SK-N-SH (cell line): Measurements from ENCODE around the gene OR52L1. TPM values are rescaled to one million over a fixed set of nuclear protein-coding genes. Genes with fewer than 3 reads are reported as not detected.

Experiments used
- CTCF ChIA-PET: fragments of 300-600, 350-600 bp; formaldehyde crosslinking; extraction: SDS; loops from one replicate; lab custom pipeline; 2021; lab: Yijun Ruan, JAX
- POLR2A ChIA-PET: fragments of 350-600 bp; sonication (Branson Sonifier 250); formaldehyde crosslinking; extraction: SDS; loops from one replicate; lab custom pipeline; 2020; ENCODE audit warnings: antibody characterized with exemption, inconsistent platforms; lab: Yijun Ruan, JAX
- DNase-seq: peaks from one replicate; pipeline ENCODE4 v3.0.0; 2012
- H2AFZ ChIP-seq: fragments of 200-600 bp; sonication (generic); 2 replicates; pipeline ENCODE4 v1.8.1; 2016; ENCODE audit warnings: antibody characterized with exemption, mild to moderate bottlenecking, low read depth
- H3F3A ChIP-seq: fragments of 200-600 bp; sonication (generic); replicated peaks from 2 replicates; pipeline ENCODE3; 2016; ENCODE audit warnings: antibody characterized with exemption, mild to moderate bottlenecking; ENCODE audit not compliant: insufficient read depth
- H3K27ac ChIP-seq, 2 experiments: fragments of 200-500 bp in 1 of 2; fragments of 200-600 bp in 1 of 2; sonication (Bioruptor generic) in 1 of 2; sonication (generic), shearing (Covaris generic) in 1 of 2; 2 replicates each; pipeline versions ENCODE4 v1.5.1 to v1.6.1; 2014 to 2016; ENCODE audit warnings: low read depth in 2 of 2, inconsistent platforms in 1 of 2, low read length in 1 of 2, mild to moderate bottlenecking in 1 of 2, mixed read lengths in 1 of 2
- H3K27me3 ChIP-seq: fragments of 200-600 bp; sonication (generic), shearing (Covaris generic); 2 replicates; pipeline ENCODE4 v1.6.1; 2016; ENCODE audit warnings: mixed run types; ENCODE audit not compliant: insufficient read depth
- H3K36me3 ChIP-seq, 2 experiments: fragments of 200-500 bp in 1 of 2; fragments of 200-600 bp in 1 of 2; sonication (Bioruptor generic) in 1 of 2; sonication (generic) in 1 of 2; replicated peaks in 1 of 2; 2 replicates each; pipeline versions ENCODE3 to v1.5.1; 2014 to 2016; ENCODE audit warnings: low read length in 1 of 2, mild to moderate bottlenecking in 1 of 2; ENCODE audit not compliant: insufficient read depth in 2 of 2, control insufficient read depth in 1 of 2
- H3K4me1 ChIP-seq, 2 experiments: fragments of 200-500 bp in 1 of 2; fragments of 200-600 bp in 1 of 2; sonication (Bioruptor generic) in 1 of 2; sonication (generic), shearing (Covaris generic) in 1 of 2; 2 replicates each; pipeline versions ENCODE4 v1.5.1 to v1.6.1; 2014 to 2016; ENCODE audit warnings: low read depth in 1 of 2, low read length in 1 of 2, mixed run types in 1 of 2; ENCODE audit not compliant: insufficient read depth in 2 of 2, control insufficient read depth in 1 of 2
- H3K4me2 ChIP-seq: fragments of 200-600 bp; sonication (generic), shearing (Covaris generic); 2 replicates; pipeline ENCODE4 v1.6.1; 2017; ENCODE audit warnings: mixed run types
- H3K4me3 ChIP-seq, 2 experiments: fragments of 200-500 bp in 1 of 2; fragments of 200-600 bp in 1 of 2; sonication (Bioruptor generic) in 1 of 2; sonication (generic), shearing (Covaris generic) in 1 of 2; 2 replicates each; pipeline versions ENCODE4 v1.5.1 to v1.8.1; 2014 to 2016; ENCODE audit warnings: low read depth in 2 of 2, inconsistent platforms in 1 of 2, low read length in 1 of 2, mild to moderate bottlenecking in 1 of 2, mixed read lengths in 1 of 2, moderate library complexity in 1 of 2
- H3K79me2 ChIP-seq: fragments of 200-600 bp; sonication (generic); 2 replicates; pipeline ENCODE4 v1.8.1; 2017; ENCODE audit warnings: mild to moderate bottlenecking; ENCODE audit not compliant: insufficient read depth
- H3K9ac ChIP-seq: fragments of 200-600 bp; sonication (generic); 2 replicates; pipeline ENCODE4 v1.6.1; 2017; ENCODE audit warnings: mixed run types
- H3K9me2 ChIP-seq: fragments of 200-600 bp; sonication (generic); 2 replicates; pipeline ENCODE4 v1.6.1; 2017; ENCODE audit warnings: mixed run types
- H3K9me3 ChIP-seq: fragments of 200-600 bp; sonication (generic); 2 replicates; pipeline ENCODE4 v1.6.1; 2017; ENCODE audit warnings: mixed run types, mild to moderate bottlenecking, moderate library complexity
- H4K20me1 ChIP-seq: fragments of 200-600 bp; sonication (generic); 2 replicates; pipeline ENCODE4 v1.6.1; 2017; ENCODE audit warnings: mild to moderate bottlenecking, mixed run types; ENCODE audit not compliant: insufficient read depth
- CTCF ChIP-seq: fragments of 200-600 bp; sonication (generic); IDR thresholded peaks from 2 replicates; pipeline ENCODE4 v1.6.1; 2017; ENCODE audit warnings: antibody characterized with exemption, mild to moderate bottlenecking, moderate library complexity
- ELF1 ChIP-seq: IDR thresholded peaks from 2 replicates; pipeline ENCODE4 v1.4.0; 2012
- FOSL2 ChIP-seq: IDR thresholded peaks from 2 replicates; pipeline ENCODE4 v1.4.0; 2012; ENCODE audit warnings: low read depth, mild to moderate bottlenecking, moderate library complexity, borderline replicate concordance
- GABPA ChIP-seq: IDR thresholded peaks from 2 replicates; pipeline ENCODE4 v1.4.0; 2012; ENCODE audit warnings: low read depth, mild to moderate bottlenecking
- MEF2A ChIP-seq: IDR thresholded peaks from 2 replicates; pipeline ENCODE4 v1.4.0; 2012; ENCODE audit warnings: low read depth, borderline replicate concordance
- NFIC ChIP-seq: IDR thresholded peaks from 2 replicates; pipeline ENCODE4 v1.4.0; 2012; ENCODE audit warnings: borderline replicate concordance
- RAD21 ChIP-seq: IDR thresholded peaks from 2 replicates; pipeline ENCODE4 v1.6.1; 2012; ENCODE audit warnings: mild to moderate bottlenecking, low read length
- RXRA ChIP-seq: IDR thresholded peaks from 2 replicates; pipeline ENCODE4 v1.4.0; 2012; ENCODE audit warnings: low read depth, mild to moderate bottlenecking, borderline replicate concordance
- SMC3 ChIP-seq: IDR thresholded peaks from 2 replicates; pipeline ENCODE4 v1.6.1; 2012; ENCODE audit warnings: low read depth, low read length, improper control_type of control experiment
- TAF1 ChIP-seq: IDR thresholded peaks from 2 replicates; pipeline ENCODE4 v1.6.1; 2012; ENCODE audit warnings: low read depth, mild to moderate bottlenecking, low read length, moderate library complexity, borderline replicate concordance
- TCF12 ChIP-seq: IDR thresholded peaks from 2 replicates; pipeline ENCODE4 v1.4.0; 2012
- ZBTB33 ChIP-seq: IDR thresholded peaks from 2 replicates; pipeline ENCODE4 v1.4.0; 2012; ENCODE audit warnings: low read depth, borderline replicate concordance
- WGBS: methylation state at CpG from one replicate; pipeline ENCODE4 v1.1.6; 2017; ENCODE audit warnings: low lambda C conversion rate; 5-methylcytosine and 5-hydroxymethylcytosine counted together
- polyA plus RNA-seq, 3 experiments: library from polyadenylated mRNA; depleted of rRNA; stranded (reverse); fragments of >200 nt; gene quantifications; 2 replicates each; pipeline ENCODE4 v1.2.3, GENCODE V29; 2012
- TF ChIP-seq, protein P1 (sequence below): fragments of 150-350 bp; IDR thresholded peaks from 2 replicates; pipeline ENCODE4 v1.6.1; 2016; ENCODE audit warnings: mild to moderate bottlenecking, low read depth, low read length

The OR52L1 gene
- polyA plus RNA-seq, 1 of the 3 experiments (the other 2 are of a cell fraction), result not detected

GRCh38 chr11:5994791-5995190 is 8.0 kb upstream of the OR52L1 start (continued):
- TF ChIP-seq, protein P1, sequence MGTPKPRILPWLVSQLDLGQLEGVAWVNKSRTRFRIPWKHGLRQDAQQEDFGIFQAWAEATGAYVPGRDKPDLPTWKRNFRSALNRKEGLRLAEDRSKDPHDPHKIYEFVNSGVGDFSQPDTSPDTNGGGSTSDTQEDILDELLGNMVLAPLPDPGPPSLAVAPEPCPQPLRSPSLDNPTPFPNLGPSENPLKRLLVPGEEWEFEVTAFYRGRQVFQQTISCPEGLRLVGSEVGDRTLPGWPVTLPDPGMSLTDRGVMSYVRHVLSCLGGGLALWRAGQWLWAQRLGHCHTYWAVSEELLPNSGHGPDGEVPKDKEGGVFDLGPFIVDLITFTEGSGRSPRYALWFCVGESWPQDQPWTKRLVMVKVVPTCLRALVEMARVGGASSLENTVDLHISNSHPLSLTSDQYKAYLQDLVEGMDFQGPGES, result no peak
- TF ChIP-seq MEF2A (no peak), FOSL2 (no peak)
- TF ChIP-seq, all 33 proteins: peak for 0

GRCh38 chr11:5992604-5993251 is 5.9 kb upstream of the OR52L1 start:
- DNase-seq, result peak; percentile 45

DNA sequence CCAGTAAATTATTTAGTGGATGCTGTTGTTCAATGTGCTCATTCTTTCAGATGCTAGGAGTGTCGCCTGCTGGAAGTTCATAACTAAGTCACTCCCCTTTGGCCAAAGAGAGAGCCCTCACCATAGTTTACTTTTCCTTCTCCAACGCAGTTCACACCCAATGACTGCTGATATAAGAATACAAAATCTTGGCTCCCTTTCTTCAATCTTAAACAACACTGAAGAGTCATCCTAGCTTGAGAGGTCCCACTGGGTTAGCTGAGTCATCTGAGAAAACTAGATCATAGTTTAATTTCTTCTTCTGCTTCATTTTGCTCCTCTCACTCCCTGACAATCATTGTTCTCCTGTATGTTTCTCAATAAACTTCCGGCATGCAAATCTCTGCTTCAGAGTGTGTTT is 5.4 kb upstream of the OR52L1 start:
- Histone ChIP-seq H3K9me2 (no peaks in the 10 kb centered on the region), H3K4me1 (no peaks in the 10 kb centered on the region), H4K20me1 (no peaks in the 10 kb centered on the region), H3K36me3 (no peaks in the 10 kb centered on the region), H3K4me2 (no peak overlapping the region), H3K27ac (no peak overlapping the region), H3F3A (no peaks in the 10 kb centered on the region), H3K79me2 (no peaks in the 10 kb centered on the region), H3K4me3 (no peak overlapping the region), H3K27me3 (no peaks in the 10 kb centered on the region), H3K9me3 (no peaks in the 10 kb centered on the region), H2AFZ (no peak overlapping the region), H3K9ac (no peak overlapping the region)
- no peak for DNase-seq
- 1% methylated on average over 3 of the region's 3 CpGs for WGBS
- ChIA-PET POLR2A (no interaction called here), CTCF (interaction anchor here (0.6 to 1.9 kb wide), 10 partner anchors 11 to 371 kb away, joined by 3 to 9 read pairs (median 4); no protein-coding TSS in a partner anchor)
- no peak for TF ChIP-seq ELF1
- TF ChIP-seq TCF12, result no peak
- no peak for TF ChIP-seq TAF1
- TF ChIP-seq RXRA, result no peak
- no peak for TF ChIP-seq ZBTB33

More at GRCh38 chr11:5992604-5993251, 5.9 kb upstream of the OR52L1 start:
- TF ChIP-seq RXRA, result no peak
- no peak for TF ChIP-seq GABPA
- TF ChIP-seq RAD21, result peak; percentile 26; the same call in 1 of the 2 replicates
- TF ChIP-seq SMC3, result peak; percentile 35; the same call in 1 of the 2 replicates
- TF ChIP-seq NFIC, result no peak
- TF ChIP-seq TCF12, result no peak
- peak; percentile 64 for TF ChIP-seq CTCF
- TF ChIP-seq, all 33 proteins: peak for 3
- Histone ChIP-seq H3K4me2 (no peak overlapping the region), H3K9me3 (no peaks in the 10 kb centered on the region), H3K4me1 (no peaks in the 10 kb centered on the region), H3K9me2 (no peaks in the 10 kb centered on the region), H3K27me3 (no peaks in the 10 kb centered on the region), H3K4me3 (peak overlapping the region in 1 of 2 experiments; percentile 29; a peak in 1 of 4 replicates), H3K36me3 (no peaks in the 10 kb centered on the region), H2AFZ (no peak overlapping the region), H3F3A (no peaks in the 10 kb centered on the region), H4K20me1 (no peaks in the 10 kb centered on the region), H3K27ac (no peak overlapping the region), H3K9ac (no peak overlapping the region), H3K79me2 (no peaks in the 10 kb centered on the region)
- ChIA-PET POLR2A (no interaction called here), CTCF (interaction anchor here (0.6 to 1.9 kb wide), 12 partner anchors 10 to 371 kb away, joined by 3 to 9 read pairs (median 4); no protein-coding TSS in a partner anchor)
- 0% methylated on average over 3 of the region's 3 CpGs for WGBS
